Hematopoietic multipotent progenitor cell treated with erythropoietin and hydrocortisone succinate and interleukin-3 and kit ligand, for 17 days (in vitro differentiated cells): ENCODE measurements around the gene TPRG1L.
"Not testable (repeated sequence)": the region's sequence is repeated elsewhere in the genome, so short reads cannot be mapped to it uniquely, and the experiment has no call there.

ENCODE experiments used
- DNase-seq: peaks from one replicate; pipeline ENCODE4 v3.0.0-alpha.2; 2015; ENCODE audit warnings: low spot score

The TPRG1L gene

DNA sequence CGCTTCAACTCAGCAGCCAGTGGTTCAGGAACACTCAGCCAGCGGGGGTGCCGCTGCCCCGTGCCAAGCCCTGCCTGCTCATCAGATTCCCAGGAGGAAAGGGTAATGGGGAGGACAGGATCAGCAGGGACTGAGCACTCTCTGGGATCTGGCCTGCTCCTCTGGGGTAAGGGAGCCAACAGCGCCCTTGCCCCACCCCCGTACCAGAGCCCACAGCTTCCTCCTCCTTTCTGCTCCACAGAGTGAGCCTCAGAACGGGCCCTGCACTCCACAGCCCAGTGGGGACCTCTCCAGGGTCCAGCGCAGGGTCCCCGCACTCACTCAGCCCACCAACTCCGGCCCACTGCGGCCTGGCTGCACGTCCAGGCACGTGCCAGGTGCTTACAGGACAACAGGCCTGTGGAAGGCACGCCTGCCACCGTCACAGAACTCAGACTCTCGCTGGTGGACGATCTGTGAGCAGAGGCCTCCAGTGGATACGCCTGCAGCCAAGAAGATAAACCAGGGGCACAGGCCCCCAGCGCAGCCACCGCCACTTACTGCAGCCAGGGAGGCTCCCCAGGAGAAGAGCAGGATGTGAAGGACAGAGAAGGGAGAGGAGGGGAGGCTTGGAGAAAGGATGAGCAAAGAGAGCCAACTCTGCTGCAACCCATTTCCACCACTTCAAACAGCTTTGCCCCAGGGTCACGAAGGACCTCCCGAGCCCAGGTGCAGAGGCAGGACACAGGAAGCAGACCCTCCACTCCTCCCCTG lies 15.6 kb upstream of the TPRG1L start:
- no peak for DNase-seq

DNA sequence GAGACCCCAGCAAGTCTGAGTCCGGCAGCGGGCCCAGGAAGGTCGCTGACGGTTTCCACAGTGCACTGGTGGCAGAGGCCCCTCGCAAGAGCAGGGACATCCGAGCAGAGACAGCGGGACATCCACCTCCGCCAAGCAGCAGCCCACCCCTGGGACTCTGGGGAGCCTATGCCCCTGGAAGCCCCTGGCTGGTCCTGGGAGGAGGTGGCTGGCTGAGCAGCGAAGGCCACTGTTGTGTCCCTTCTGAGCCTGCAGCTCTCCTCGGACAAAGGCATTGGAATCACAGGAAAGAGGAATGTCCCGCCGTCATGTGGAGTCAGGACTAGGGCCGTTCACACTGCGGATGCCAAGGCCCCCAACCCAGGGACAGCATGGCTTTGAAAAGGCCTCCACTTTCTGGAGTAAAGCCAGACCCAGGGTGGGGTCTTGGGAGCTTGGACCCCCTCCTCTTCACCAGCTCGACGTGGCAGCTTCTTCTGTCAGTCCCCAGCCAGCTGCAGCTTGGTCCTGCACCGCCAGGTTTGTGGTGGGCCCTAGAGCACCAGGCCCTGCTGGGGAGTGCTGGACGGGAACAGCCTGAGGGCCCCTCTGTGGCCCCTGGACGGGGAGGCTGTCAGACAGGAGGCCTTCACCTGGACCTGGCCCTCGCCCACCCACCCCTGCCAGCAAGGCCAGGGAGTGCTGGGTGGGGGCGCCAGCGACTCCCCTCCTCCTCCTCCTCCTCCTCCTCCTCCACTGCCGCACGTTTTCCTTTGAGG lies 14.9 kb upstream of the TPRG1L start:
- no peak for DNase-seq

DNA sequence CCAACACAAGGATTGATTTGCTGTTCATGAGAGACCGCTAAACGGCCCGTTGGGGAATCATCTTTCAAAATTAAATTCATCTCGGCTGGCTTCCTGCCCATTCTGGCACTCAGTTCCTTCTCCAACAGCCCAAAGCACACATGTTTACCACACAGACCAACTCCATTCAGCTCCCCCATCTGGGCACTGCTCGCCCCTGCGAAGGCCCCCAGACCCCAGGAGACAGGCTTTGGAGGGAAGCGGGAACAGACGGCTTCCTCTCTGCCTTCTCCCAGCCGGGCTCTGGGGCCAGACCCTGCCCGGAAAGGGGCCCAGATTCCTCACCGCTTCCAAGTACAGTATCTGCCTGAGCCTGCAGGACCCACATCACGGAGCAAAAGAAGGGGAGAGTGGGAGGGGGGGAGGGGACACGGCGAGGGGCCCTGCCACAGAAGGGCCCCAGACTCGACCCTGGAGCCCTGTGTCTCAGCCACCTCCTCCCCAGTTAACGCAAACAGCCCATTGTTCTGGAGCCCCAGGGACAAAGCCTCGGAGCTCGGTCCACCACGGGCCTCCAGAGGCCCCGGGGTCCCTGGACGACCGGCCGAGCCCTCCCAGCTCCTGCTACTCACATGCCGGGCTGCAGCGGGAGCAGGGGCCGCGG lies 14.2 kb upstream of the TPRG1L start:
- DNase-seq, result no peak

DNA sequence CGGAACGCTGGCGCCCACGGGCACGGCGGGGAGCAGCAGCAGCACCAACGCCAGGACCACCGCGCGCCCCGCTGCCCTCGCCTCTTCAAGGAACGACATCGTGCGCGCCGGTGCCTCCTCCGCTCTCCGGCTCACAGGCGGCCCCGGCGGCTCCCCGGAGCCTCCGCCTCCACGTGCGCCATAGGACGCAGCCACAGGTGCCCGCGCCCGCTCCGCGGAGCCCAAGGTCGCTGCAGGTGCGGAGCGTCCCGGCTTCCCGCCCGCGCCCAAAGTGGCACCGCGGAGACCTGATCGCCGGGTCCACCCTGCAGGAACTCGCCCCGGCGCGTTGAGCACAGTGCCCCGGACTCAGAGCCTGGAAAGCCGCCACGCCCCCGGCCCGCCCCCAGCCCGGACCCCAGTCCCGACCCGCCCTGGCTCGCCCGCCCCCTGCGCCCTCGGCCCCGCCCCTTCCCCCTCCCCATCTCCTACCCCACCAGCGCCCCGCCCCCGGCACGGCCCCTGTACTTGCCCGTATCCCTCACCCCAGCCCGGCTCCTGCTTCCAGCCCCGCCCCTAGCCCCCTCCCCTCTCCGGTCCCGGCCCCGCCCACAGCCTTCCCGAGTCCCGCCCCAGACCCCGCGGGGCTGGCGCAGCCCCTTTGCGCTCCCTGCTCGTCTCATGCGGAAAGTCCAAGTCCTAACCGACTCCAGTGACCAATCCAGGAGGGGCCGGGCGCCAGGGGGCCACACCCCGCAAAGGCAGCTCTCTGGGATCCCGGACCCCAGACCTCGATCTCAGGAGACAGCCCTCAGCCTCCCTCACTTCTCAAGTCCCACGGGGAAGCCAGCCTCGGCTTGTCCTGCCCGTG lies 13.4 kb upstream of the TPRG1L start, which contains the start of gene MEGF6:
MEGF6 (minus strand) TSS at position 339 of the 850 bp plus-strand sequence; CDS start at position 99, 240 bp downstream.
- DNase-seq, result no peak

DNA sequence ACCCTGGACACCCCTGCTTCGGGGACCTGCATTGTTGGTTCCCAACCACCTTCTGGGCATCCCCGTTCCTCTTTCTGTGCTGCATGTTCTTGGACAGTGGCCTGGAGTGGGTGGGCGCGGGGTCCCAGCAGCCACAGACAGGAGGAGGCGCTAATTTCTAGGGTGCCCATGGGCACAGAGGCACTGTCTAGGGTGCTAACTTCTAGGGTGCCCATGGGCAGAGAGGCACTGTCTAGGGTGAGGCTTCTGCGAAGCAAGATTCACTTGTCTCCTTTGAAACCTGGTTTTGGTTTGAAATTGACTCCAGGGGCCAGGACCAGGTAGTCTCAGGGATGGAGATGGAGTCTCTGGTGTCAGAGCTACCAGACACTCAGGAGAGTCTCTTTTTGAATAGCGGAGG lies 12.7 kb upstream of the TPRG1L start:
- DNase-seq, result no peak

DNA sequence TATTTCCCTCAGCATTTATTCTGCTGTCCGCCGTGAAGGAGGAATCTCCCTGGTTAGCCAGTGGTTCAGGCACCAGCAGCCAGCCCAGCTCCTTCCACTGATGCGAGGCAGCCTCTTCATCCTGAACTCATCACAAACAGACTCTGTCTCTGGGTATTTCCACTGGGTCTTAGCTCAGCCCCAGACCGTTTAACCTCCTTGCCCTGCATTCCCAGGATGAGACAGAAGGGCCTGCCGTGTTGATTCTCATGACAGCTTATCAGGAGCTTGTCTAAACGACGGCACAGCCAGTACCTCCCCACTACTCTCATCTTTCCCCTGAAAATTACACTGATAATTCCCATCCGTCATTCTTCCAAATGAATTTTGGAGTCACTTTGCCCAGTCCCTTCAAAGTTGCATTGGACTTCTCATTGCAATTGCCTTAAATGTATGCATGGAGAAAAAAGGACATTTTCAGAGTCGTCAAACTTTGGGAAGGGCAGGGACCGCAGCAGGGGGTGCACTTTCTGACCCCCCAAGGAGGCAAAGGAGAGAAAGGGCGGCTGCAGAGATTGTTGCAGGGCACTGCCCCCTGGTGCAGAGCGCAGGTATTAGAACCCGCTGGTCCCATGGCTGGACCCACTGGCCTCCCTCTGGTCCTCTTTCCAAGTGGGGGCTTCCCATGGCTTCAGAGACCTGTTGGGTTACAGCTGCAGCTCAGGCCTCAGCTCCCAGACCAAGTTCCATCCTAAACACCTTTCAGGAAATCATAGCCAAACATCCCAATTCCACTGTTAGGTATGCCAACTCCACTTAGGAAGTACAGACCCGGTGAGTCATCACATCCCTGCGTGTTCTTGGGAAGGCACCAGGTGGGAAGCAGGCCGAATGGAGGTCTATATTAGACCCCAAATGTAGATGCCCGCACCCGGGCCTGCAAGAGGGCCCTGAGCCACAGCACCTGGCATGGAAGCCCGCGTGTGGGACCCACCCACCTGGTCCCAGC lies 9.8 kb upstream of the TPRG1L start:
- no peak for DNase-seq

DNA sequence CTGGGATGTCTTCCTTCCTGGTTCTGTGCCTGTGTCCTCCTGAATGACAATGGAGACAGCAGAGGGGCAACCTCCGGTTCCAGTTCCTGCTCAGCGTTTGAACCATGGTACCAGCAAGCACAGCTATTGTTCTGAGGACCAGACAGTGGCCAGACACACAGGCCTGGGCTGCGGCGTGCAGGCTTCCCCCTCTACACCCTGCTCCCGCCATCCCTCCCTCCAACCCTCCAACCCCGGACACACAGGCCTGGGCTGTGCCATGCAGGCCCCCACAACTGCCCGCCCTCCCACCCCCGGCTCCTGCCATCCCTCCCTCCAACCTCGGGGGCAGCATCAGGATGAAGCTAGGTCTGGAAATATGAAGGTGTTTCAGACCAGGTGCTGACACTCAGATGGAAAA lies 8.0 kb upstream of the TPRG1L start:
- no peak for DNase-seq

DNA sequence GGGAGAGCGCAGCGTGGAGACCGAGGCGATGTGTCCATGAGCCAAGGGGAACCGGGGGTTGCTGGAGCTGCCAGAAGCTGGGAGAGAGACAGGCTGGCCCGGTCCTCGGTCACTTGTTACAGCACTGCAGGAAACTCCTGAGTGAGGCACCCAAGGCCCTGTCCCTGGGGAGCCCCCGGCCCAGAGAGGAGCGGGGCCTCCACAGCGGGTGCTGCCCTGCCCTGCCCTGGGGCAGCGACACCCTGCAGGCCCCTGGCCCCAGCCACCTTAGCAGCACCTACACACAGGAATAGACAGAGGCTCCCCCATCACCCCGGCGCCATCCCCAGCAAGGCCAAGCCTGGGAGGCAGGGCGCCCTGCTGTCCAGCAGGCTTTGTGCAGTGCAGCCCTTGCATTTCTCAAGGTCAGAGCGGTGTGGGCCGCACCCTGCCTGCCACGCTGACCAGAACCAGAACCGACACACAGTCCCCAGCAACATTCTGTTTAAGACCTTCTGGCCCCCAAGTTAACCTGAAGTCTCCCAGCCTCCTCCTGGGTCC lies 6.9 kb upstream of the TPRG1L start:
- DNase-seq, result no peak

DNA sequence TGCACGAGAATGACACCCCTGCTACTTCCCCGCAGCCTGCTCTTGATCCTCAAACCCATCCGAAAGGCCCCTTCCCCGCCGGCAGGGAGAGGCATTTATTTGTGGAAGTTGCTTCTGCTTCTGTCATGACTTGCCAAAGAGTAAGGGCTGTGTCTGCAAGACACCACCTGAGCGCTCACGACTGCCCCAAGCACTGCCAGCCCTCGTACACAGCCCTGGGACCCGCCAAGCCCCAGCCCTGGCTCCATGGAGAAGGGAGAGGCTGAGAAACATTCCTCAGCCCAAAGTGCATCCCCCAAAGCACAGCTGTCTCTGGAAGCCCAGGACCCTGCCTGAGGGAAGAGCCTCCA lies 6.3 kb upstream of the TPRG1L start:
- no peak for DNase-seq

DNA sequence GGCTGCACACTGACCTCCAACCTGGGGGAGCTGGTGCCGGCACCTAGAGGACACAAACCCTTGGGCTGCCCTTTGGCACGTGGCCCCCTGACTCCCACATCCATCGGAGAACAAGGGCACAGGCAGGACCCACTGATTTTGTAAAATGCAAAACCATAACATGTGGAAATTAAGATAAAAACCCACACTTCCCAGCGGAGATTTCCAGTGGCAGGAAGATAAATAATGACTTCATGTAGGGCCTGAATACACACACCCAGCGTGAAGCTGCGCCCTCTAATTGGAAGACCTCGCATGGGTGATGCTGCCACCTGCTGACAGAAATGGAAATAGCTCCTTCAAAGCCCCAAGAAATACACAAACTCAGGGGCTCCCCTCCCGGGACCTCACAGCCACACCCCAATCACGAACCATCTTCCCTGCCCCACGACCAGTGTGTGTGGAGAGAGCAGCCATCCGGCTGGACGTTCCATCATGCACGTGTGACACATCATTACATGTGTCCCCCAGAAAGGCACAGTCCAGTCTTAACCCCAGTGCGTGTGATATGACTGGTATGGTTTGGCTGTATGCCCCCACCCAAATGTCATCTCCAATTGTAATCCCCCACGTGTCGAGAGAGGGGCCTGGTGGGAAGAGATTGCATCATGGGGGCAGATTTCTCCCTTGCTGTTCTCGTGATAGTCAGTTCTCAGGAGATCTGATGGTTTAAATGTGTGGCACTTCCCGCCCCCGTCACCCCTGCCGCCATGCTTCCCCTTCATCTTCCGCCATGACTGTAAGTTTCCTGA lies 5.7 kb upstream of the TPRG1L start:
- peak; percentile 87 for DNase-seq

DNA sequence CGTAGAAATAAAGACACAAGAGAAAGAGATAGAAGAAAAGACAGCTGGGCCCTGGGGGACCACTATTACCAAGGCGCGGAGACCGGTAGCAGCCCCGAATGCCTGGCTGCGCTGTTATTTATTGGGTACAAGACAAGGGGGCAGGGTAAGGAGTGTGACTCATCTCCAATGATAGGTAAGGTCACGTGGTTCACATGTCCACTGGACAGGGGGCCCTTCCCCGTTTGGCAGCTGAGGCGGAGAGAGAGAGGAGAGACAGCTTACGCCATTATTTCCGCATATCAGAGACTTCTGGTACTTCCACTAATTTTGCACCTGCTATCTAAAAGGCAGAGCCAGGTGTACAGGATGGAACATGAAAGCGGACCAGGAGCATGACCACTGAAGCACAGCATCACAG lies 4.1 kb upstream of the TPRG1L start:
- DNase-seq, result peak; percentile 6

DNA sequence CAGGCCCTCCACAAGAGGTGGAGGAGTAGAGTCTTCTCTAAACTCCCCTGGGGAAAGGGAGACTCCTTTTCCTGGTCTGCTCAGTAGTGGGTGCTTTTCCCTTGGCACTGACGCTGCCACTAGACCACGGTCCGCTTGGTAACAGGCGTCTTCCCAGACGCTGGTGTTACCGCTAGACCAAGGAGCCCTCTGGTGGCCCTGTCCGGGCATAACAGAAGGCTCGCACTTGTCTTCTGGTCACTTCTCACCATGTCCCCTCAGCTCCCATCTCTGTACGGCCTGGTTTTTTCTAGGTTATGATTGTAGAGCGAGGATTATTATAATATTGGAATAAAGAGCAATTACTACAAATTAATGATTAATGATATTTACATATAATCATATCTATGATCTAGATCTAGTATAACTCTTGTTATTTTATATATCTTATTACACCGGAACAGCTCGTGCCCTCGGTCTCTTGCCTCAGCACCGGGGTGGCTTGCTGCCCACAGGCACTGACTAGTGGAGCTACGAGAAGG lies 3.6 kb upstream of the TPRG1L start:
- peak; percentile 52 for DNase-seq

DNA sequence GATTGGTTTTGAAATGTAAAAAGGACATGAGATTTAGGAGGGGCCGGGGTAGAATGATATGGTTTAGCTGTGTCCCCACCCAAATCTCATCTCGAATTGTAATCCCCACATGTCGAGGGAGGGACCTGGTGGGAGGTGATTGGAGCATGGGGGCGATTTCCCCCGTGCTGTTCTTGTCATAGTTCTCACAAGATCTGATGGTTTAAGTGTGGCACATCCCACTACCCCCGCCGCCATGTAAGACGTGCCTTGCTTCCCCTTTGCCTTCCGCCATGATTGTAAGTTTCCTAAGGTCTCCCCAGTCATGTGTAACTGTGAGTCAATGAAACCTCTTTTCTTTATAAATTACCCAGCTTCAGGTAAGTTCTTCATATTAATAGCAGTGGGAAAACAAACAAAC lies 2.7 kb upstream of the TPRG1L start:
- DNase-seq, result not testable (repeated sequence)

DNA sequence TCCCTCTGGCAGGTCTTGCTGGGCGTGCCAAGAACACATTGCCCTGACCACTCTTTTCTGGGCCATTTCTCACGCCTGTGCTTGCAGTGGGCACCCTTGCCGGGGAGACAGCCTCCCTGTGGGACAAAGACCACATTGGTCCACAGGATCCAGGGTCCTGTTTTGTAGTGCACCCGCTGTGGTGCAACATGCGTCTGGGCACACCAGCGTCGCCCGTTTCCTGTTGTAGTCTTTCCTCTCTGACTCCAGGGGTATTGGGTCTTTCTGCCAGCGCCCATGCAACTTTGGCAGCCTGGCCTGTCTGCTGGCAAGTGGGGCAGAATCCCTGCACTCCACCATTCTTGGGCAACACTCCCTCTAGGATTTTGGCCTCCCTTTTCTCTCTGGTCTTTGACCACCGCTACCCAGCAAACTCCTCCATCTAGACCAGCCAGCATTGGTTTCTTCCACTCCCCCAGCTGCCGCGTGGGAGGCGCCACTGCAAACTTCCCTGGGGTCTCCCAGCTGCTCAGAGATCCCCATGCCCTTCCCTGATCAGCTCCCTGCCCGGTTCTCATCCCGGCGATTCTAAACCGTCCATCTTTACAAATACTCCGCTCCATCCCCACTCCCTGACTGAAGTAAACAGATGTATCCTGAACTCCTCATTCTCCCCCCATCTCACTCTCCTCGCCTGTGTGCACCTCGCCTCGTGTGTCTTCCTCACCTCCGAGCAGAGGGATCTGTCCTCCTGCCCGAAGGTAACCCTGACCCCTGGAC lies 1.2 kb upstream of the TPRG1L start:
- peak; percentile 9 for DNase-seq

DNA sequence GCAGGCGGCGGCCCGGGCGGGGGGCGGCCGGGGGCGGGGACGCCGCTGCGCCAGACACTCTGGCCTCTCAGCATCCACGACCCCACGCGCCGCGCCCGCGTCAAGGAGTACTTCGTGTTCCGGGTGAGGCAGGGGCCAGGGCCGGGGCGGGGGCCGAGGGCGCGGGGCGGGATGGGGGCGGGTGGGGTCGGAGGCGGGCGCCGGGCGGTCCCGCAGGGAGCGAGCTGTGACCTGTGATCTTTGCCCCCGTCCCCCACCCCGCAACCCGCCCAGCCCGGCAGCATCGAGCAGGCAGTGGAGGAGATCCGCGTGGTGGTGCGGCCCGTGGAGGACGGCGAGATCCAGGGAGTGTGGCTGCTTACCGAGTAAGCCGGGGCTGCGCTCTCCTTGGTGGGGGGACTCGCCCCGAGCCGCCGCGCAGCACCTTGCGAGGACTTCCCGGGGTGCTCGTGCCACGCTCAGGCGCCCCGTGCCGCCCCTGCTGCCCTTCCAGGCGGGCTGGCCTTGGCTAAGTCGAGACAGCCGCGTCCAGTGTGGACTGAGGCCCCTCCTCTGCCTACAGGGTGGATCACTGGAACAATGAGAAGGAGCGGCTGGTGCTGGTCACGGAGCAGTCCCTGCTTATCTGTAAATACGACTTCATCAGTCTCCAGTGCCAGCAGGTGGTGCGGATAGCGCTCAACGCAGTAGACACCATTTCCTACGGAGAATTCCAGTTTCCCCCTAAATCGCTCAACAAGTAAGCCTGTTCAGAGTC lies 514 bp downstream of the TPRG1L start:
- peak; percentile 64 for DNase-seq

DNA sequence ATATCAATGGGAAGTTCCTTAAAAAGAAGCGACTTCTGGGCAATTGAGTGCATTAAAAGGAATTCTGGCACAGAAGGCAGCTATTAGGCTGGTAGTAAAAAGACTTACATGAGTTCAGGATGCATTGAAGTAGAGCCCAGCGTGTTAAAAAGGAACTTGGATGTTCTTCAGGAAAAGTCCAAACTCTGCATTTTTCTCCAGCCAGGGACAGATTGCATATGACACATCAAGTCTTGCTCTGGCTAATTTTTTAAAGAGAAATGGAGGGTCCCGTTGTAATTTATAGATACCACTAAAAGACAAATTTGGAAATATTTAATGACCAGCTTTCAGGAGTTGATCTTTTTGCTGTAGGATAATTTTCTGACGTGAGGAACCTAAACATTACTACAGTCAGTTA lies 1.2 kb downstream of the TPRG1L start:
- no peak for DNase-seq

DNA sequence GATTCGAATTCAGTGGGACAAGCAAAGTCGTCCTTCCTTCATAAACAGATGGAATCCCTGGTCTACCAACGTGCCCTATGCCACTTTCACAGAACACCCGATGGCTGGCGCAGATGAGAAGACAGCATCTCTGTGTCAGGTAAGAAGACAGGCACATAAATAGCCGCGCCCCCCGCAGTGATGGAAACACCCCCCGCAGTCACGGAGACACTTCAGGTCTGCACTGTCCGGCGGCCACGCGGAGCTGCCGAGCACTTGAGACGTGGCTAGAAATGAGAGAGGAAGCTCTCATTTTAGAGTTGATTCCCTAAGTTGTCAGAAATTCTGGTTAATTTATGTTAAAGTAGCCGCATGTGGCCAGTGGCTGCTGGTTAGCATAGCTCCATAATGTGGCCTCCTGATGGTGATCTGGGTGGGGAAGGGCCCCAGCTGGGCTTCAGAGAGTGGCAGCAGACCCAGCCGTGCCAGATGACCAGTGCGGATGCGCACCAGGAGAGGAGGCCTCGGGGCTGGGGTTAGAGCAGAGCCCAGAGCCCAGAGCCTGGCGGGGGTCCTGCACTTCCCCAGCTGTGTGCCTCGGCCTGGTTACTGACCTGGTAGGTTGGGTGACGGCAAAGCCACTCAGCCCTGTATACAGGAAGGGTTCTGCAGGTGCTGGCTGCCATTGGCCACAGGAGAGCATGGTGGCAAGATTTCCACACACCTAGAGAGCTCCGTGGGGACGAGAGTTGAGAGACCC lies 2.9 kb downstream of the TPRG1L start:
- DNase-seq, result no peak
